Testis (tissue), 2 donors: Measurements from ENCODE around the gene C20orf141.

Source experiments
- CTCF ChIP-seq, 3 experiments: fragments of 450-650 bp in 2 of 3; fragments of 200-600 bp in 1 of 3; sonication (generic) in 1 of 3; IDR thresholded peaks; one replicate each; pipeline ENCODE4 v1.5.1; 2016 to 2019; ENCODE audit warnings: antibody characterized with exemption in 3 of 3, mild to moderate bottlenecking in 2 of 3, moderate library complexity in 1 of 3
- POLR2A ChIP-seq: fragments of 450-650 bp; IDR thresholded peaks from one replicate; pipeline ENCODE4 v1.6.1; 2017; ENCODE audit warnings: antibody characterized with exemption, mild to moderate bottlenecking, moderate library complexity

GRCh38 chr20:2794866-2795447 lies 19.8 kb upstream of the C20orf141 start:
- TF ChIP-seq CTCF (IDR thresholded peaks at IDR 0.05) (no peak), POLR2A (no peak)
